Lung (tissue), 12 donors: ENCODE data around the gene PPBP. TPM values are rescaled to one million over a fixed set of nuclear protein-coding genes. Genes with fewer than 3 reads are reported as not detected.
"Not testable (repeated sequence)": the region's sequence is repeated elsewhere in the genome, so short reads cannot be mapped to it uniquely, and the experiment has no call there.

Source experiments
- ATAC-seq: fragments of 200-7000 bp; cut with Tn5 transposase; one replicate; pipeline ENCODE4 v1.9.1; 2020; ENCODE audit warnings: moderate number of reproducible peaks; ENCODE audit not compliant: insufficient read depth, low FRiP score
- DNase-seq, 3 donors: peaks; one replicate each; pipeline ENCODE4 v3.0.0-alpha.2; 2013 to 2017
- H3K27ac ChIP-seq, 2 donors: one replicate each; pipeline ENCODE4 v1.5.1; 2013; ENCODE audit warnings: mild to moderate bottlenecking in 2 of 2, moderate library complexity in 2 of 2, control low read depth in 1 of 2, inconsistent platforms in 1 of 2, low read depth in 1 of 2, low read length in 1 of 2
- H3K27me3 ChIP-seq, 3 donors: one replicate each; pipeline ENCODE4 v1.5.1; 2013; ENCODE audit warnings: low read length in 2 of 3; ENCODE audit not compliant: control insufficient read depth in 3 of 3, insufficient read depth in 3 of 3
- H3K36me3 ChIP-seq, 4 donors: one replicate each; pipeline ENCODE4 v1.5.1; 2013; ENCODE audit warnings: low read length in 4 of 4, mild to moderate bottlenecking in 1 of 4, moderate library complexity in 1 of 4; ENCODE audit not compliant: control insufficient read depth in 4 of 4, insufficient read depth in 4 of 4
- H3K4me1 ChIP-seq, 5 donors: one replicate each; pipeline ENCODE4 v1.5.1; 2013; ENCODE audit warnings: low read length in 5 of 5, mild to moderate bottlenecking in 2 of 5, moderate library complexity in 1 of 5; ENCODE audit not compliant: control insufficient read depth in 5 of 5, insufficient read depth in 5 of 5
- H3K4me3 ChIP-seq: one replicate; pipeline ENCODE4 v1.5.1; 2013; ENCODE audit warnings: mild to moderate bottlenecking, control low read depth, moderate library complexity
- H3K9ac ChIP-seq, 2 donors: one replicate each; pipeline ENCODE4 v1.5.1; 2013; ENCODE audit warnings: low read length in 2 of 2, control low read depth in 1 of 2; ENCODE audit not compliant: insufficient read depth in 1 of 2
- H3K9me3 ChIP-seq, 4 donors: one replicate each; pipeline ENCODE4 v1.5.1; 2013; ENCODE audit warnings: low read length in 3 of 4, mild to moderate bottlenecking in 1 of 4, moderate library complexity in 1 of 4; ENCODE audit not compliant: control insufficient read depth in 4 of 4, insufficient read depth in 3 of 4
- CTCF ChIP-seq: IDR thresholded peaks from 2 replicates; pipeline ENCODE4 v1.5.1; 2012; ENCODE audit warnings: mild to moderate bottlenecking; ENCODE audit errors: control extremely low read depth, extremely low read depth
- WGBS, 2 donors: extraction: QIAGEN DNeasy Blood & Tissue Kit; methylation state at CpG; one replicate each; pipeline ENCODE4 v1.1.7; 2013; 5-methylcytosine and 5-hydroxymethylcytosine counted together
- polyA plus RNA-seq, 2 donors: library from polyadenylated mRNA; stranded (reverse); fragments of 200-250 nt; gene quantifications; one replicate each; pipeline ENCODE4 v1.2.1, GENCODE V29; 2013
- total RNA-seq, 2 donors: library from RNA; depleted of rRNA in 1 of 2; stranded (reverse); fragments of >200 nt in 1 of 2; gene quantifications; one replicate each; pipeline ENCODE4 v1.2.1, GENCODE V29; 2014 to 2021
- donor health status: control.
- donor health status: control.
- donor health status: Bipolar disorder and iron deficiency.
- donor health status: healthy.
- donor health status: DM: yes; HTN: yes; CAD: no.

The PPBP gene
- total and polyA plus RNA-seq, 4 donors, result 1.9 to 43.5 (median 7.4) TPM

GRCh38 chr4:73989031-73989430, 1.0 kb upstream of the PPBP start:
- Histone ChIP-seq H3K9ac (no peak overlapping the region), H3K4me3 (no peak overlapping the region), H3K27ac (no peak overlapping the region), H3K27me3 (peaks cover 0 to 3% (median 0%) of the 10 kb centered on the region in 3 donors), H3K4me1 (no peaks in the 10 kb centered on the region), H3K36me3 (no peaks in the 10 kb centered on the region), H3K9me3 (no peaks in the 10 kb centered on the region)
- TF ChIP-seq CTCF, result no peak
- WGBS, 2 donors, result 56 to 67% methylated on average over 3 of the region's 3 CpGs
- DNase-seq, result no peak
- no peak for ATAC-seq

GRCh38 chr4:73985528-73985852, 2.5 kb downstream of the PPBP start:
- 68 to 77% methylated on average over 1 of the region's 1 CpG for WGBS, 2 donors
- no peak for ATAC-seq
- TF ChIP-seq CTCF, result no peak

GRCh38 chr4:73984736-73985527, 3.1 kb downstream of the PPBP start:
- no peak for ATAC-seq
- Histone ChIP-seq H3K27ac (no peak overlapping the region), H3K27me3 (peaks cover 0 to 3% (median 3%) of the 10 kb centered on the region in 3 donors), H3K36me3 (no peaks in the 10 kb centered on the region), H3K9ac (no peak overlapping the region), H3K9me3 (no peaks in the 10 kb centered on the region), H3K4me1 (peaks cover 0 to 4% (median 0%) of the 10 kb centered on the region in 5 donors), H3K4me3 (no peak overlapping the region)
- no peak for DNase-seq
- 85 to 90% methylated on average over 4 of the region's 4 CpGs for WGBS, 2 donors
- no peak for TF ChIP-seq CTCF

More at GRCh38 chr4:73985528-73985852, 2.5 kb downstream of the PPBP start:
- Histone ChIP-seq H3K9ac (no peak overlapping the region), H3K36me3 (no peaks in the 10 kb centered on the region), H3K9me3 (no peaks in the 10 kb centered on the region), H3K4me1 (peaks cover 0 to 4% (median 0%) of the 10 kb centered on the region in 5 donors), H3K4me3 (no peak overlapping the region), H3K27ac (no peak overlapping the region), H3K27me3 (peaks cover 0 to 3% (median 3%) of the 10 kb centered on the region in 3 donors)
- DNase-seq, result no peak

GRCh38 chr4:73981175-73981574, 6.8 kb downstream of the PPBP start:
- not testable (repeated sequence) for ATAC-seq, H3K27me3 ChIP-seq, H3K9ac ChIP-seq, DNase-seq, H3K4me1 ChIP-seq, H3K9me3 ChIP-seq, H3K36me3 ChIP-seq, H3K4me3 ChIP-seq, H3K27ac ChIP-seq
- 91% methylated on average over 7 of the region's 7 CpGs for WGBS, 2 donors
